Mononuclear cell (primary cell): Measurements from ENCODE around the gene ZBTB34. TPM values are rescaled to one million over a fixed set of nuclear protein-coding genes. Genes with fewer than 3 reads are reported as not detected.

ENCODE experiments used
- H3K27me3 ChIP-seq: 2 replicates; pipeline ENCODE4 v1.6.0; 2011; ENCODE audit warnings: low read length, control low read depth; ENCODE audit not compliant: insufficient read depth
- H3K4me1 ChIP-seq: 2 replicates; pipeline ENCODE4 v1.5.1; 2011; ENCODE audit warnings: mild to moderate bottlenecking, low read length, control low read depth; ENCODE audit not compliant: insufficient read depth
- H3K4me3 ChIP-seq: 2 replicates; pipeline ENCODE4 v1.5.1; 2011; ENCODE audit warnings: mild to moderate bottlenecking, low read length, moderate library complexity
- H3K9me3 ChIP-seq: 2 replicates; pipeline ENCODE4 v1.5.1; 2011; ENCODE audit warnings: low read depth, mild to moderate bottlenecking, control low read depth, low read length
- total RNA-seq: library from RNA; depleted of rRNA; stranded (reverse); fragments of >200 nt; gene quantifications from one replicate; pipeline ENCODE4 v1.2.3, GENCODE V29; 2012

The ZBTB34 gene
- total RNA-seq, 1 donor, result 10.9 TPM

DNA sequence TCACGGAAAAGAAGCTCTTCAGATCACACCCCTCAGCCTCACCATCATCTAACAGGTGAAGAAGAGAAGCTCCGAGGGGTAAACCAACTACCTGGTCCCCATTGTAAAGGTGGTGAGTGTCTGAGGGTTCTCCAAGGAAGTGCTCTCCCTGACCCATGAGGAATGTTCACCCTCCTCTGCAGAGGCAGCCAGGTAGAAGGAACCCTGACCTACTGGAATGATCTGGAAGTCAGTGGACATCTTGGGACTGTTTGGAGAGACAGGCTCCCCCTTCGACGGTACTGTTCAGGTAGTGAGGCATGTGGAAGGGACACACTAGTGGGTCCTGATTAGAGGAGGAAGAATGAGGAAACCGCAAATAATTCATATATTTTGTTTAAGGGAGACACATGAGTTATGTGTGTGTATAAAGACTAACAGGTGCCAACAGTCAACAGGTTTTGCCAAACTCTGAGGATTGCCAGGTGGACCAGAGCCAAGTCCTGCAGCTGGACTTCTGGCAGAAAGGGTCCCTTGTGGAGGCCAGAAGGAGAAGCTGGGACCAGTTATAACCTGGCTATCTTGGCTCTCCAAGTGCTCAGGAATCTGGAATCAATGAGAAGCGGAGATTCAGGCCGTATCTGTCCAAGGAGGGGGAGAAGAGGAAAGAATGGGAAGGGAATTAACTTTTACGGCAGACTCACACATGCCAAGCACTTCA, 3.0 kb upstream of the ZBTB34 start:
- H3K4me1 ChIP-seq, result peaks cover 23% of the 10 kb centered on the region
- H3K9me3 ChIP-seq, result no peaks in the 10 kb centered on the region
- H3K27me3 ChIP-seq, result no peaks in the 10 kb centered on the region
- H3K4me3 ChIP-seq, result no peak overlapping the region

DNA sequence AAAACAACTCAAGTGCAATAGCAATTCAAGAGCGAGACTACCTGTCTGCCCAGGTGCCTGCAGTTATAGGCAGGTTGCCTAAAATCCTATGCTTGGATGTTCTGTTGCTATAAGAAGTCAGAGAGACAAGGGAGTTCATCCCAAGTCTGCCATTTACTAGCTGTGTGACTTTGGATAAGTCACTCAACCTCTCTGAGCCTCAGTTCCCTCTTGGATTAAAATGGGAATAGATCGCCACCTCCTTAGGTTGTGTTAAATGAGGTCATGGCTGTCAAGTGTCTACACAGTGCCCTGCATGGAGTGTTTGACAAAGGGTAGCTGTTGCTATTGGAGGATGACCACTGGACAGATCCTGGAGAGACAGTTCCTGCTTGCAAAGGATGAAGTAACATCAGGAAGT, 1.3 kb upstream of the ZBTB34 start:
- Histone ChIP-seq H3K9me3 (no peaks in the 10 kb centered on the region), H3K4me3 (no peak overlapping the region), H3K27me3 (no peaks in the 10 kb centered on the region), H3K4me1 (peaks cover 40% of the 10 kb centered on the region)

DNA sequence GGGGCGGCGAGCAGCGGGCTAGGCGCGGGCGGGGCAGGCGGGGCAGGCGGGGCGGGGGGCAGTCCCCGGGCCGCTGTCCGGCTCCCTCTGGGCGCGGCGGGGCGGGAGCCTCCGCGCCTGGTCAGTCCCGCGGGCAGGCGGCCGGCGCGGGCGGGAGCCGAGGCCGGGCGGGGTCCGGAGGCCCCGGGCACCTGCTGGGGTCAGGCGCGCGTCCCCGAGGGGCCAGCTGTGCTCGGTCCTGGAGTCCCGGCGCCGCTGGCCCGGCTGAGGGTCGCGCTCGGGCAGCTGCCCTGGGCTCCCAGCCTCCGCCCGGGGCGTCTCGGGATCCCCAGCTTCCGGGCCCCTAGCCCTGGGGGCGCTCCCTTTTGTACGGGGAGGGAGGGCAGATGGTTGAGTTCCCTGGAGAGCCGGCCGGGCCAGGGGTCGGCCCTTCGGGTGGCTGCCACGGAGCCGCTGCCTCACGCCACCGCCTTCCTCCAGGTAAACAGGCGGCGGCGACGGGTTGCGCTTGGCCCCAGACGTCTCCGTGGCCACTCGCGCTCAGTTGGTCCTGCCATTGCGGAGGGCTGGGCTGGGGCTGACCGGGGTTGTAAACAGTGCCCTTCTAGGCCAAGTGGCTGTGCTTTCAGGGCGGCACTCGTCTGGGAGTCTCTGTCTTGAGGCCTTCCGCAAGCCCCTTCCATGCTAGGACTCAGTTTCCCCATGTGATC, 473 bp downstream of the ZBTB34 start:
- peaks cover 41% of the 10 kb centered on the region for H3K4me1 ChIP-seq
- no peaks in the 10 kb centered on the region for H3K9me3 ChIP-seq
- H3K27me3 ChIP-seq, result no peaks in the 10 kb centered on the region
- H3K4me3 ChIP-seq, result peak overlapping the region; percentile 73

DNA sequence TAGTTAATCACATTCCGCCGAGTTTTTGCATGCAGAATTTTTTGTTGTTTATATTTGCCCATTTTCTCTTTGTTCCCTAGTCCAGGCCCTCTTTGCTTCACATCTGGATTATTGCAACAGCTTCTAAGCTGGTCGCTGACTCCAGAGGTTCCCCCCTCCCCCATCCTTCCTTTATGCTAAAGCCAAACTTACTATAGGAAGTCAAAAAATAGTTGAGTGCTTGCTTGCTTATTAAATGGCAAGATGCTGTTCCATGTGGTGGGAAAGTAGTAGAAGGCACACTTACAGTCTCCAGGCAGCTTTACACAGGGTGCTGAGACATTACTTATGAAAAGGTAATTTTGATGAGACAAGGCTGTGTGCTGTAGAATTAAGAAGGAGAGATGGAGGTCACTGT, 1.3 kb downstream of the ZBTB34 start:
- Histone ChIP-seq H3K4me3 (peak overlapping the region; percentile 73), H3K27me3 (no peaks in the 10 kb centered on the region), H3K9me3 (no peaks in the 10 kb centered on the region), H3K4me1 (peaks cover 41% of the 10 kb centered on the region)

DNA sequence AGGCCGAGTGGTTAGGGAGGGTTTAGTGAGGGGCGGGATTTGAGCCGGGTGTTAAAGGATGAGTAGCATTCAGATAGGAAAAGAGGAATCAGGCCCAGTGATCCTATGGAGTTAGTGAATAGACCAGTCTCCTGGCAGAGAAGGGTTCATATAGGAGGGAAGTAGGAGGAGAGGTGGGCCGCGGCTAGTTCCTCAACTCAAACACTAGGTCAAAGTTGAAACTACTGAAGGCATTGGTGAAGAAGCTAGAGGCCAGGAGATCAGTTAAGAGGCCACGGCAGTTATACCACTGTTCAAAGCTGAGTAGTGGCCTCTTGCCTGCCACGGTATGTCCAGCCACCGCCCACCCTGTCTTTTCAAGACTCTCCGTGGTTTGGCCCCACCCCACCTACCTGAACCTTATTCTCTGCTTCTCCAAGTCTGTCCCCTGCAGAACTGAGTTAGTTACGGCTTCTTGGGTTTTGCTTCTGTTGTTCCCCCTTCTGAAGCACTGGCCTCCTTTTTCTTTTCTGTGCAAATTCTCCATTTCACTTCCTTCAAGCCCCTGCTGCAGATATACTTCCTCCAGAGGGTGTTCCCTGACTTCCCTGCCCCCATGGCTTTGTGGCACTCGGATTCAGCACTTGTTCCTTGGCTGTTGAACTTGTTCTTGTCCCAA, 1.8 kb downstream of the ZBTB34 start:
- peak overlapping the region; percentile 73 for H3K4me3 ChIP-seq
- H3K9me3 ChIP-seq, result no peaks in the 10 kb centered on the region
- peaks cover 41% of the 10 kb centered on the region for H3K4me1 ChIP-seq
- no peaks in the 10 kb centered on the region for H3K27me3 ChIP-seq

DNA sequence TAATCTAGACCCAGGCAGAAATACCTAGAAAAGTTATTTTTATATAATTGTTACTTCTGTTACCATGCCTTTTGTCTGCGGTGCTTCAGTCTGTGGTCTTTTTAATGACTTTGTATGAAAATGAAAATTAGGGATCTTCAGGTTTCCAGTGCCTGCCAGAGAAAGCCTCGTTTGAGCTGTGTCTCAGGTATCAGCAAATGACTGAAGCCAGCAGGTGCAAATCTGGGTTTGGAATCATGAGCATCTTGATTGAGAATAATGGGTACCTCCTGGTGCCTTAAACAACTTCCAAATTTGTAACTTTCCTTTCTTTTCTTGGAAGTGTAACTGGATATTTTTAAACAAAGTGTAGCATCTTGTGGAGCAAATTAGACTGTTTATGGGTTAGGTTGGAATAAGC, 4.3 kb downstream of the ZBTB34 start:
- H3K27me3 ChIP-seq, result no peaks in the 10 kb centered on the region
- peaks cover 45% of the 10 kb centered on the region for H3K4me1 ChIP-seq
- H3K9me3 ChIP-seq, result no peaks in the 10 kb centered on the region
- H3K4me3 ChIP-seq, result no peak overlapping the region

DNA sequence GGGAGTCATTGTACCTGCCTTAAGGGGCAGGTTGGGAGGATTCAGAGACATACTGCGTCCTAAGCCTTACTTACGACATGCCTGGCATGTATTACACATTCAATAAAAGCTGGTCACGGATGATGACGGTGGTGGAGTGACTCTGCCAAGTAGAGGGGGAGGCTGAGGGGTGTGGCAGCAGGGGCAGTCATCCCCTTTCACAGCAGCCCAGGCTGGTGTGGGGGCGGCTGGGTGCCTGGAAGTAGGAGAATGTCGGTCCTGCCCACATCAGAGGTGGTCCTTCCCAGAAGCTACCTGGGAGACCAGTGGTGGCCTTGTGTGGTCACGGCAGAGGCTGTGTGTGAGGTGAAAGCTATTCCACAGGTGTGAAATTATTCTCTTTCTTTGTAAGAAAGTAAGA, 8.9 kb downstream of the ZBTB34 start:
- peaks cover 10% of the 10 kb centered on the region for H3K4me1 ChIP-seq
- no peaks in the 10 kb centered on the region for H3K9me3 ChIP-seq
- no peak overlapping the region for H3K4me3 ChIP-seq
- no peaks in the 10 kb centered on the region for H3K27me3 ChIP-seq

DNA sequence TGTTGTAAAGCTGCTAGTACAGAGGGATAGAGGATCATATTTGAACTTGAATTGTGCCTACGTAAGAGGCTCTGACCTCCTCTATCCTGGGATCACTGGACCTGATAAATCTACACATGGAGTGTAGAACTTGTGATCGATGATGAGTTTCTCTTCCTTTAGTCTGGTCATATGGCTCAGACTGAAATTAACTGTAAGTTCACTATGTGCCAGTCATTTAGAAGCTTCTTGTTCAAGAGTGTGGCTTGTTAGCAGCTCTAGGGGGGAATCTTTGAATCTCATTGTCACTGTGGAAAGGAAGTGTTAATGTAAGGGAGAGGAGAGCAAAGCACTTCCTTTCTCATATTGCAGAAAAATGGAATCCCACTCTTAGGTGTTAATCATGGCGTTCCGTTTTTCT, 12.1 kb downstream of the ZBTB34 start:
- H3K9me3 ChIP-seq, result no peaks in the 10 kb centered on the region

DNA sequence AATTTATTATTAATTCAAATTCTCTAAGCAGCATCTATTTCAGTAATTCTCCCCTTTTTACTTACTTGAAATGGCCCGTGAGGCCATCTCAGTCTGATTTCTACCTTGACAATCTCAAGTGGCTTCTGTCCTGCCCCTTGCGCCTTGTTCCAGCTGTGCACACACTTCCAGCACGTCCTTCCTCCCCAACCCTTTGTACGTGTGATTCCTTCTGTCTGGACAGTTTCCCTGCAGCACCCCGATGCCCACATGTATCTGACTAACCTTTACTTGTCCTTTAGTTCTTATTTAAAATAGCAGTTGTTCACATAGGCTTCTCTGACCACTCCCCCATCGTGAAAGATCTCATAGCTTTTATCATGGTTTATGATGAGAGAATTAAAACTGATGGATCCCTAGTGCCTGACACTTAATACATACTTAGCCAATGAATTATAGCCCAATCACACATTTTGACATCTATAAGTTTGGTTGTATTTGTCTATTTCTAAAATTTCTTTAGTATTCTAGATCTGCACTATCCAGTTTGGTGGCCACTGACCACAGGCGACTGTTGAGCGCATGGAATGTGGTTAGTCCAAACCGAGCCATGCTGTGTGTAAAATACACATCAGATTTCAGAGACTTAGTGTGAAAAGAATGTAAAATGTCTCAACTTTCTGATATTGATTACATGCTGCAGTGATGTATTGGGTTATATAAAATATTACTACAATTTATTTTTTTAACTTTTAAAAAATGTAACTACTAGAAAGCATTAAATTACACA, 14.3 kb downstream of the ZBTB34 start:
- H3K9me3 ChIP-seq, result no peaks in the 10 kb centered on the region
- H3K4me3 ChIP-seq, result no peak overlapping the region

More for the DNA sequence above, 12.1 kb downstream of the ZBTB34 start:
- Histone ChIP-seq H3K4me3 (no peak overlapping the region), H3K27me3 (no peaks in the 10 kb centered on the region), H3K4me1 (peaks cover 12% of the 10 kb centered on the region)

DNA sequence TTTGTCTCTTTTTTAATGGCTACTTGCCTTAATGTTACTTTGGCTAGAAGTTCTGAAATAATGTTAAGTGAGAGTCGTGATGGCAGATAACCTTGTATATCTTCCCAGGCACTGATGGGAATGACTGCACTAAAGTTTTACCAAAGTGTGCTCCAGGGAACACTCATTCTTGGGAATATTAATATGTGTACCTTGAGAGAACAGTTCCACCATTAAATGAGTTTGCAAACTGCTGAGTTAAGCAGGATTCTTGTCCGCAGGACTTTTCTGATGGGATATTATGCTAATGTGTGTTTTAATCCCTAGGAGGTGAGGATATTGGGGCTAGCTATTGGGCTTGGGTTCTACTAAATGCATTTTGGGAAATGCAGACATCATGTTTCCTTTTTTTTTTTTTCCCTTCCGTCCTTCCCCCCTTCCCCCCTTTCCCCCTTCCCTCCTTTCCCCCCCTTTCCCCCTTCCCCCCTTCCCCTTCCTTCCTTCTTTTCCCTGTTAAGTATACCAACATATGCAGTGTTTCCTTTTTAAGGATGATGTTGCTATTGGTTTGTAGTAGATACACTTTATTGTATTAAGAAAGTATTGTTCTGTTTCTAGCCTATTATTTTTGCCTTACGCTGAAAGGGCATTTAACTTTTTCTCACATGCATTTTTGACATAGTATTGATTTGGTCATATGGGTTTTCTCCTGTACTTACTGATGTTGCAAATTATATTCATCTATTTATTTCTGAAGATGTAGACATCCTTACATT, 15.5 kb downstream of the ZBTB34 start:
- Histone ChIP-seq H3K4me1 (peaks cover 6% of the 10 kb centered on the region), H3K9me3 (no peaks in the 10 kb centered on the region), H3K4me3 (no peak overlapping the region), H3K27me3 (no peaks in the 10 kb centered on the region)

More for the DNA sequence above, 14.3 kb downstream of the ZBTB34 start:
- Histone ChIP-seq H3K4me1 (peaks cover 6% of the 10 kb centered on the region), H3K27me3 (no peaks in the 10 kb centered on the region)

DNA sequence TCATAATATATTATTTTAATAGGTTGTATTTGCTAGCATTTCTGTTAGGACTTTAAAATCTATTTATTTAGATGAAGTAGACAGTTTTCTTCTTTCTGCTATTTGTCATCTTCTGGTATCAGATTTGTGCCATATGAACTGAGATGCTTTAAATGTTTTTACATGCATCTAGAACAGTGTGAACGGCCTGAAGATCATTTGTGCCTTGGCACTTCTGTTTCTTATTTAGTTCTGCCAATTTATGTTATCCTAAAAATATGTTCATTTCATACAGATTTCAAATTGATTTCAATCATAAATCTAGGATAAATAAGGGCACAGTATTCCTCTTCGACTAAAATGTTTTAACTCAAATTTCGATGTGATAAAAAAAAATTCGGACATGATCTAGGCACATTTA, 16.1 kb downstream of the ZBTB34 start:
- H3K27me3 ChIP-seq, result no peaks in the 10 kb centered on the region
- no peak overlapping the region for H3K4me3 ChIP-seq
- H3K4me1 ChIP-seq, result peaks cover 6% of the 10 kb centered on the region
- H3K9me3 ChIP-seq, result no peaks in the 10 kb centered on the region

DNA sequence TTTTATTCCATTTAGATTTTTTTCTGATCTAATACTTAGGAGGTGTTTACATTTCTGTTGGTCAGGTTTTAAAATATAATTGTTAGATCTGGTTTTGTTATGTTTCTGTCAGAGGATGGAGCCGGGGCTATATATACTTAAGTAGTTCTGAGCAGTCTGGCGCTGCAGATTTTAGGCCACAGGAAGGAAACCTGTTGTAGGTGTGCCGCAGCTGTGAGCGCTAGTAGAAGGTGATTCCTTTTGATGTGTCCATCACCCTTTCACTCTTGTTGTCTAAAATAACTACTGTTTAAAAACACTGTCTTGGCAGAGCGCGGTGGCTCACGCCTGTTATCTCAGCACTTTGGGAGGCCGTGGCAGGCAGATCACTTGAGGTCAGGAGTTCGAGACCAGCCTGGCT, 17.0 kb downstream of the ZBTB34 start:
- Histone ChIP-seq H3K4me1 (peaks cover 6% of the 10 kb centered on the region), H3K27me3 (no peaks in the 10 kb centered on the region), H3K9me3 (no peaks in the 10 kb centered on the region), H3K4me3 (no peak overlapping the region)

DNA sequence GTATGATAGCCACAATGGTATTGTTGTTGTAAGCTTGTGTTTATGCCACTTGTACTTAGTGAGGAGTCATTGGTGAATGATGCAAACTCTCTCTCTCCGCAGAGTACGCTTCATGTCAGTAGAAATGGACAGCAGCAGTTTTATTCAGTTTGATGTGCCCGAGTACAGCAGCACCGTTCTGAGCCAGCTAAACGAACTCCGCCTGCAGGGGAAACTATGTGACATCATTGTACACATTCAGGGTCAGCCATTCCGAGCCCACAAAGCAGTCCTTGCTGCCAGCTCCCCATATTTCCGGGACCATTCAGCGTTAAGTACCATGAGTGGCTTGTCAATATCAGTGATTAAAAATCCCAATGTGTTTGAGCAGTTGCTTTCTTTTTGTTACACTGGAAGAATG, 18.8 kb downstream of the ZBTB34 start:
- Histone ChIP-seq H3K4me1 (peaks cover 6% of the 10 kb centered on the region), H3K27me3 (no peaks in the 10 kb centered on the region), H3K9me3 (no peaks in the 10 kb centered on the region), H3K4me3 (no peak overlapping the region)

DNA sequence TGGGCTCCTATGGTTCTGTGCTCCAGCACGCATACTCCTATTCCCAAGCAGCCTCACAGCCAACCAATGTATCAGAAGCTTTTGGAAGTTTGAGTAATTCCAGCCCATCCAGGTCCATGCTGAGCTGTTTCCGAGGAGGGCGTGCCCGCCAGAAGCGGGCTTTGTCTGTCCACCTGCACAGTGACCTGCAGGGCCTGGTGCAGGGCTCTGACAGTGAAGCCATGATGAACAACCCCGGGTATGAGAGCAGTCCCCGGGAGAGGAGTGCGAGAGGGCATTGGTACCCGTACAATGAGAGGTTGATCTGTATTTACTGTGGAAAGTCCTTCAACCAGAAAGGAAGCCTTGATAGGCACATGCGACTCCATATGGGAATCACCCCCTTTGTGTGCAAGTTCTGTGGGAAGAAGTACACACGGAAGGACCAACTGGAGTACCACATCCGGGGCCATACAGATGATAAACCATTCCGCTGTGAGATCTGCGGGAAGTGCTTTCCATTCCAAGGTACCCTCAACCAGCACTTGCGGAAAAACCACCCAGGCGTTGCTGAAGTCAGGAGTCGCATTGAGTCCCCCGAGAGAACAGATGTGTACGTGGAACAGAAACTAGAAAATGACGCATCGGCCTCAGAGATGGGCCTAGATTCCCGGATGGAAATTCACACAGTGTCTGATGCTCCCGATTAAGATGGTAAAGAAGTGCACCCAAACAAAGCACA, 19.9 kb downstream of the ZBTB34 start:
- Histone ChIP-seq H3K9me3 (no peaks in the 10 kb centered on the region), H3K27me3 (no peaks in the 10 kb centered on the region)

More for the DNA sequence above, 19.9 kb downstream of the ZBTB34 start:
- Histone ChIP-seq H3K4me1 (peaks cover 12% of the 10 kb centered on the region), H3K4me3 (no peak overlapping the region)
